ENCODE results near the gene COIL. TPM values are rescaled to one million over a fixed set of nuclear protein-coding genes. Genes with fewer than 3 reads are reported as not detected.
"Not testable (repeated sequence)": the region's sequence is repeated elsewhere in the genome, so short reads cannot be mapped to it uniquely, and the experiment has no call there.

The COIL gene
- polyA plus RNA-seq, 2 donors = 8.8 to 9.4 TPM

DNA sequence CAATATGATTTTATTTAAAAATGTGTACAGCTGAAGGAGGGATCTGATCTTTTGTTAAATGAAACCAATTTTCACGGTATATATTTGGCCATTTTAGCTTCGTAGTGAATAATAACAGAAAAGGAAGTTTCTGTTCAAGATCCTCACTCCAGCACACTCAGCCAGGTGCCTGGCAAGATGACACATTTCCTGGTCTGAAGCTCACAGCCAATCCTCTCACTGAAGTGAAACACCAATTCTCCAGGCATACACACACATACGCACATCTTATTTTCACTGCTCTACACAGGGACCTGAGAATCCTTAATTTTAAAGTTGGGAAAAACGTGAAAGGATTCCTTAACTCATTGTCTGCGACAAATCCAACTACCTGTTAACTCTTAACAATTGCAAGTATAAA is 22.6 kb downstream of the COIL start:
- 75 to 83% methylated on average over 5 of the region's 5 CpGs for WGBS, 2 donors
- not testable (repeated sequence) for H3K27me3 ChIP-seq (ENCODE audit: control insufficient read depth in 1 of 2, insufficient read depth in 2 of 2, low read length in 2 of 2); H3K27ac ChIP-seq (ENCODE audit: low read depth in 2 of 2, low read length in 1 of 2); H3K4me1 ChIP-seq (ENCODE audit: control insufficient read depth in 2 of 2, insufficient read depth in 2 of 2, low read length in 1 of 2); H3K4me3 ChIP-seq (ENCODE audit: low read depth in 1 of 2, low read length in 2 of 2); H3K36me3 ChIP-seq (ENCODE audit: control insufficient read depth in 2 of 2, insufficient read depth in 2 of 2, low read length in 1 of 2); H3K9me3 ChIP-seq (ENCODE audit: control insufficient read depth in 2 of 2, insufficient read depth in 1 of 2, low read depth in 1 of 2, low read length in 1 of 2)

- Histone ChIP-seq H3K4me3 (ENCODE audit: low read depth in 1 of 2, low read length in 2 of 2) (no peak overlapping the region), H3K27ac (ENCODE audit: low read depth in 2 of 2, low read length in 1 of 2) (peak overlapping the region in 1 of 2 donors; percentile 39), H3K36me3 (ENCODE audit: control insufficient read depth in 2 of 2, insufficient read depth in 2 of 2, low read length in 1 of 2) (peaks cover 2 to 5% of the 10 kb centered on the region in 2 donors), H3K27me3 (ENCODE audit: control insufficient read depth in 1 of 2, insufficient read depth in 2 of 2, low read length in 2 of 2) (no peaks in the 10 kb centered on the region), H3K9me3 (ENCODE audit: control insufficient read depth in 2 of 2, insufficient read depth in 1 of 2, low read depth in 1 of 2, low read length in 1 of 2) (no peaks in the 10 kb centered on the region), H3K4me1 (ENCODE audit: control insufficient read depth in 2 of 2, insufficient read depth in 2 of 2, low read length in 1 of 2) (peaks cover 0 to 6% of the 10 kb centered on the region in 2 donors)
- WGBS, 2 donors = 50 to 56% methylated on average over 2 of the region's 2 CpGs
Observed at GRCh38 chr17:56937687-56938086, 23.2 kb downstream of the COIL start.

DNA sequence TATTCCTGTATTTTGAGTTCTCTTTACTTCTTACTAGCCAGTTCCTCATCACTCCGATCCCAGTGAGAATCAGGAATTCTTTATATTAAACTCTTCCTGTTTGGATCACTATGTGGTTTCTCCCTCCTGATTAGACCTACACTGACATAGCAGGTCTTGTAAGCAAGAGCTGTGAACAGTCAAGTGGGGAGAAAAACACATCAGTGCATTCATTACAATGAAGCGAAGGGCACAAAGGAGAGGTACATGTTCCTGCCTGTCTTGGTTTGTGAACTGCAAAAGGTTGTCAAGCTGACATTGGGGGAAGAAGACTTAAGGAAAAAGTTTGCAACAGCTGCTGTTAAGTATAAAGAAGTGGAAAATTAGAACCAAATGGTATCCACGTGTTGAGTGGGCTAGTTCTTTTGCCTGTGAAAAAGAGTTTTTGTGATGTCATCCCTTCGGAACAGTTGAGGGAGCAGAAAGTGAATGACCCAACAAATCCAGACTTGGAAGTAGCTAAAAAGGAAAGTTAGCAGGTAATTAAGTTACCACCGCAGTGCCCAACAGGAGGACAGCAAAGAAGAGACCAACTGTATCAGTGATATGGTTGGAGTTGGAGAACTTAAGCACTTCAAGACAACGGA is 24.0 kb downstream of the COIL start:
- peak overlapping the region; percentile 72 to 88 for H3K27ac ChIP-seq (ENCODE audit: low read depth in 2 of 2, low read length in 1 of 2)

DNA sequence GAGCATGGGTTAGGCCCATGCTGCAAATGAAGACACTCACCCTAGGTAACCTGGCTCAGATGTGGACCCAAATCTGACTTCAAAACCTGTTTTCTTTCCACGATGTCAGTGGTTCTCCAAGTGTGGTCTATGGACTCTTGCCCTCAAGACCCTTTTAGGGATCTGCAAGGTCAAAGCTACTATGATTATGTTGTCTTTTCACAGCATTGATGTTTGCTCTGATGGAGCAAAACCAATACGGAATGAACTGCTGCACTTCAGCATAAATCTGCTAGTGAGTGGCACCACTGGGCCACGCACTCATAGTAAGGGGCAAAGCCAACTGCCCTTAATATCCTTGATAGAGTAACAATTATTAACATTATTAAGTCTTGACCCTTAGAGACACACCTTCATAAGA is 25.4 kb downstream of the COIL start:
- Histone ChIP-seq H3K36me3 (ENCODE audit: control insufficient read depth in 2 of 2, insufficient read depth in 2 of 2, low read length in 1 of 2) (peaks cover 0 to 5% of the 10 kb centered on the region in 2 donors), H3K27me3 (ENCODE audit: control insufficient read depth in 1 of 2, insufficient read depth in 2 of 2, low read length in 2 of 2) (no peaks in the 10 kb centered on the region), H3K27ac (ENCODE audit: low read depth in 2 of 2, low read length in 1 of 2) (no peak overlapping the region), H3K4me3 (ENCODE audit: low read depth in 1 of 2, low read length in 2 of 2) (no peak overlapping the region), H3K9me3 (ENCODE audit: control insufficient read depth in 2 of 2, insufficient read depth in 1 of 2, low read depth in 1 of 2, low read length in 1 of 2) (no peaks in the 10 kb centered on the region), H3K4me1 (ENCODE audit: control insufficient read depth in 2 of 2, insufficient read depth in 2 of 2, low read length in 1 of 2) (peaks cover 0 to 6% of the 10 kb centered on the region in 2 donors)
- 84 to 91% methylated on average over 3 of the region's 3 CpGs for WGBS, 2 donors

More for the DNA sequence above, 24.0 kb downstream of the COIL start:
- H3K4me3 ChIP-seq (ENCODE audit: low read depth in 1 of 2, low read length in 2 of 2) = no peak overlapping the region
- WGBS, 2 donors = 48 to 63% methylated on average over 6 of the region's 6 CpGs
- peaks cover 2 to 5% of the 10 kb centered on the region in 2 donors for H3K36me3 ChIP-seq (ENCODE audit: control insufficient read depth in 2 of 2, insufficient read depth in 2 of 2, low read length in 1 of 2)
- H3K27me3 ChIP-seq (ENCODE audit: control insufficient read depth in 1 of 2, insufficient read depth in 2 of 2, low read length in 2 of 2) = no peaks in the 10 kb centered on the region
- no peaks in the 10 kb centered on the region for H3K9me3 ChIP-seq (ENCODE audit: control insufficient read depth in 2 of 2, insufficient read depth in 1 of 2, low read depth in 1 of 2, low read length in 1 of 2)
- peaks cover 0 to 6% of the 10 kb centered on the region in 2 donors for H3K4me1 ChIP-seq (ENCODE audit: control insufficient read depth in 2 of 2, insufficient read depth in 2 of 2, low read length in 1 of 2)

- H3K9me3 ChIP-seq (ENCODE audit: control insufficient read depth in 2 of 2, insufficient read depth in 1 of 2, low read depth in 1 of 2, low read length in 1 of 2) = no peaks in the 10 kb centered on the region
- no peak overlapping the region for H3K27ac ChIP-seq (ENCODE audit: low read depth in 2 of 2, low read length in 1 of 2)
- H3K4me3 ChIP-seq (ENCODE audit: low read depth in 1 of 2, low read length in 2 of 2) = no peak overlapping the region
- peaks cover 0 to 6% of the 10 kb centered on the region in 2 donors for H3K4me1 ChIP-seq (ENCODE audit: control insufficient read depth in 2 of 2, insufficient read depth in 2 of 2, low read length in 1 of 2)
- WGBS, 2 donors = 90 to 94% methylated on average over 4 of the region's 4 CpGs
- no peaks in the 10 kb centered on the region for H3K27me3 ChIP-seq (ENCODE audit: control insufficient read depth in 1 of 2, insufficient read depth in 2 of 2, low read length in 2 of 2)
- peaks cover 0 to 5% of the 10 kb centered on the region in 2 donors for H3K36me3 ChIP-seq (ENCODE audit: control insufficient read depth in 2 of 2, insufficient read depth in 2 of 2, low read length in 1 of 2)
Observed at GRCh38 chr17:56934280-56934679, 26.6 kb downstream of the COIL start.

DNA sequence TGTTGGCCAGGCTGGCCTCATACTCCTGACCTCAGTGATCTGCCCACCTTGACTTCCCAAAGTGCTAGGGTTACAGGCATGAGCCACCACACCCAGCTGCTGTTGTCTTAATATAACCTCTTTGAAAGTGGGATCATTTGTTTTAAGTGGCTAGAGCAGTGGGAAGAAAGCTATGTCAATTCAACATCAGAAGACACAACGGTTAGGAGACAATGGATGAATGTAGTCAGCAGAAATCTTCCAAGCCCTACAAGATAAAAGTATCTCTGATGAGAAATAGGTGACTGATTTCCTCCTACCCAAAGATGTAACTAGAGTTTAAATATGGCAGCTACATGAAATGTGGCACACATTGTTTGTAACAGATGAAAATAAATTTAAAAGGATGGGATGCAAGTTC is 27.0 kb downstream of the COIL start:
- Histone ChIP-seq H3K36me3 (ENCODE audit: control insufficient read depth in 2 of 2, insufficient read depth in 2 of 2, low read length in 1 of 2) (peaks cover 0 to 5% of the 10 kb centered on the region in 2 donors), H3K4me3 (ENCODE audit: low read depth in 1 of 2, low read length in 2 of 2) (no peak overlapping the region), H3K27me3 (ENCODE audit: control insufficient read depth in 1 of 2, insufficient read depth in 2 of 2, low read length in 2 of 2) (no peaks in the 10 kb centered on the region), H3K4me1 (ENCODE audit: control insufficient read depth in 2 of 2, insufficient read depth in 2 of 2, low read length in 1 of 2) (peaks cover 0 to 6% of the 10 kb centered on the region in 2 donors), H3K9me3 (ENCODE audit: control insufficient read depth in 2 of 2, insufficient read depth in 1 of 2, low read depth in 1 of 2, low read length in 1 of 2) (no peaks in the 10 kb centered on the region), H3K27ac (ENCODE audit: low read depth in 2 of 2, low read length in 1 of 2) (no peak overlapping the region)
- WGBS, 2 donors = 79 to 88% methylated on average over 1 of the region's 1 CpG

DNA sequence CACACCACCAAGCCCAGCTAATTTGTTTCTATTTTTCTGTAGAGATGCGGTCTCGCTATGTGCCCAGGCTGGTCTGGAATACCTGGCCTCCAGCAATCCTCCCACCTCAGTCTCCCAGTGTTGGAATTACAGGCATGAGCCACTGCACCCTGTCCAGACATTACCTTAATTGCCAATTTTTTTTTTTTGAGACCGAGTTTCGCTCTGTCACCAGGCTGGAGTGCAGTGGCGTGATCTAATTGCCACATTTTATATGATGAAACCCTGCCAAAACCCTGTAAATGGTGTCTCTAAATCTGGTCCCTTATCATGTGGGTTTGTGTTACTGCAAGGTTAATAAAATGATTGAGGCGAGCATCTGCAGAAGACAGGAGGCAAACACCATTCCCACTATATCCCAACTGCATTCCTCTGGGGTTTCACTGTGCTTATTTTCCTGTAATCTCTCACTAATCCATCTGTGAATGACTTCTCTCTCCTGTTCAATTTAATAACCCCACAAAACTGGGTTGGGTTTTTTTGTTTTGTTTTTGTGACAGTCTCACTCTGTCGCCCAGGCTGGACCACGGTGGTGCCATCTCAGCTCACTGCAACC is 27.6 kb downstream of the COIL start:
- H3K36me3 ChIP-seq (ENCODE audit: control insufficient read depth in 2 of 2, insufficient read depth in 2 of 2, low read length in 1 of 2) = peaks cover 0 to 5% of the 10 kb centered on the region in 2 donors
- 93% methylated on average over 8 of the region's 8 CpGs for WGBS, 2 donors

DNA sequence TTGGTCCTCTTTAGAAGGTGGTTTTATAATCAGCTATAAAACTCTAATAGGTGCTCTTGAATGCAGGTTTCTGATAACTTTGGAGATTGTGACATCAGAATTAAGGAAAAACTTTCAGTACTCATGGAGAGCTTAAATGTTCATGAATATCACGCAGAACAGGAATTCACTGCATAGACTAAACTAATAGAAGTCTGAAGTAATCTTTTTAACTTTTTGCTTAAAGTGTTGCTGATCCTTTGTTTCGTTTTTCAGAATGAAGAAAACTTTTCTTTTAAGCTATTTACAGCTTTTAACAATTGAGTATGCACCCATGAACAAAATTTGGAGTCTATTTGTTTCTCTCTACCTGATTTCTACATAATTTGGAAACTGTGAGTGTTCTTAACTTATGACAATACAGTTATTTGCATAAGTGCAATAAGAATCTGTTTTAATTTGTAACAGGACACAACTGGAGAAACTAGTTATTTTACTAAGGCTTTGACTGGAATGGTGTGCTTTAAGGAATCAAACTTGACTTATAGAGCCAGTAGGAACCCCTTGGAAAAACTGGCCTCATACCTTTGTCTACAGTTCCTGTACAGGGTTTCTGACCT is 30.0 kb downstream of the COIL start:
- H3K4me3 ChIP-seq (ENCODE audit: low read depth in 1 of 2, low read length in 2 of 2) = no peak overlapping the region
- peaks cover 0 to 3% of the 10 kb centered on the region in 2 donors for H3K36me3 ChIP-seq (ENCODE audit: control insufficient read depth in 2 of 2, insufficient read depth in 2 of 2, low read length in 1 of 2)
- H3K9me3 ChIP-seq (ENCODE audit: control insufficient read depth in 2 of 2, insufficient read depth in 1 of 2, low read depth in 1 of 2, low read length in 1 of 2) = no peaks in the 10 kb centered on the region
- H3K4me1 ChIP-seq (ENCODE audit: control insufficient read depth in 2 of 2, insufficient read depth in 2 of 2, low read length in 1 of 2) = peaks cover 0 to 6% of the 10 kb centered on the region in 2 donors
- 88 to 89% methylated on average over 2 of the region's 2 CpGs for WGBS, 2 donors
- H3K27me3 ChIP-seq (ENCODE audit: control insufficient read depth in 1 of 2, insufficient read depth in 2 of 2, low read length in 2 of 2) = no peaks in the 10 kb centered on the region
- no peak overlapping the region for H3K27ac ChIP-seq (ENCODE audit: low read depth in 2 of 2, low read length in 1 of 2)

More for the DNA sequence above, 27.6 kb downstream of the COIL start:
- H3K27ac ChIP-seq (ENCODE audit: low read depth in 2 of 2, low read length in 1 of 2) = no peak overlapping the region
- H3K4me1 ChIP-seq (ENCODE audit: control insufficient read depth in 2 of 2, insufficient read depth in 2 of 2, low read length in 1 of 2) = peaks cover 0 to 6% of the 10 kb centered on the region in 2 donors
- H3K9me3 ChIP-seq (ENCODE audit: control insufficient read depth in 2 of 2, insufficient read depth in 1 of 2, low read depth in 1 of 2, low read length in 1 of 2) = no peaks in the 10 kb centered on the region
- no peaks in the 10 kb centered on the region for H3K27me3 ChIP-seq (ENCODE audit: control insufficient read depth in 1 of 2, insufficient read depth in 2 of 2, low read length in 2 of 2)
- H3K4me3 ChIP-seq (ENCODE audit: low read depth in 1 of 2, low read length in 2 of 2) = no peak overlapping the region

DNA sequence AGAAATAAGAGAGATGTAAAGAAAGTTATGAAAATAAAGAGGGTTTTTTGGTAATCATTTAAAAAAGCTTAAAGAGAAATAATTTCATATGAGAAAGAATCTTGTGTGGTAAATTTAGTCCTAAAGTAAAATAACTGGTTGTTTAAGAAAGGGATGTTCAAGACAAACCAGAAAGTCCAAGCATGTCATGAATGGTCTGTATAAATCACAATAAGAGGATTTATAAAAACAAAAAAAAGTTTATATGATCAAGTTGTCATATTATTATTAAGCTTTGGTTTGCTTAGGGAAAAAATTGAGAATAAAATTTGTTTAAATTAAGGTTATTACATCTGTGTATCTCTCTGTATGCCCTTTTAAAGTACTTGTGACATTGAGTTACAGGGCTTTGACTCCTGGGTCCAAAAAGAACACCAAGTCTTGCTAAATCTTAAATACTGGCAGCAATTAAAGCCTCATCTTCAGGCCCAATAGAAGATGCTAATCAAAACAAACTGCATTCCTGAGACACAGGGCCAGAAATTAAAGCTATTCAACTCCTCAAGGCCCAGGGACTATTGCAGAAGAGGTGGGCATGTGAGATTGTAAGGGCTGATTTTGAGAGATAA is 31.4 kb downstream of the COIL start:
- H3K27ac ChIP-seq (ENCODE audit: low read depth in 2 of 2, low read length in 1 of 2) = no peak overlapping the region
- peaks cover 0 to 3% of the 10 kb centered on the region in 2 donors for H3K36me3 ChIP-seq (ENCODE audit: control insufficient read depth in 2 of 2, insufficient read depth in 2 of 2, low read length in 1 of 2)
- no peak overlapping the region for H3K4me3 ChIP-seq (ENCODE audit: low read depth in 1 of 2, low read length in 2 of 2)
- H3K4me1 ChIP-seq (ENCODE audit: control insufficient read depth in 2 of 2, insufficient read depth in 2 of 2, low read length in 1 of 2) = peaks cover 0 to 2% of the 10 kb centered on the region in 2 donors
- no peaks in the 10 kb centered on the region for H3K9me3 ChIP-seq (ENCODE audit: control insufficient read depth in 2 of 2, insufficient read depth in 1 of 2, low read depth in 1 of 2, low read length in 1 of 2)
- no peaks in the 10 kb centered on the region for H3K27me3 ChIP-seq (ENCODE audit: control insufficient read depth in 1 of 2, insufficient read depth in 2 of 2, low read length in 2 of 2)
